Measurements from ENCODE around the gene PGAM4.
"Not testable (repeated sequence)": the region's sequence is repeated elsewhere in the genome, so short reads cannot be mapped to it uniquely, and the experiment has no call there.

PGAM4 gene

DNA sequence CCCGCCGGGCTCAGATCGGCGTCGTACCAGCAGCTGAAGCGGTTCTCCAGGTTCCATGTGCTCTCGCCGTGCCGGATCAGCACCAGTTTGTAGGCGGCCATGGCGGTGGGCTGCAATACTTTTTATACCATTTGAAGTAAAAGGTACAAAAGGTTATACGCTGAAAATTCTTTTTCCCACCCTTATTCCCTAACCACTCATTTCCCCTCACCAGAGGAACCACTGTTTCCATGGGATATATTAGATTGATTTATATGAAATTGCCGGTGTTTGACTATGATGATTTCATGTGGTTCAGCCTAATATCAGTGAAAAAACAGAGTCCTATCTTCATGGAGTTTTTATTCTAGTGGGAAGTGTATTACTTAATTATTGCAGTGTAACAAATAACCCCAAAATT is at the start of gene PGAM4:
Gene PGAM4, minus strand, starts transcription at position 101 of the 400 bp plus-strand sequence. Its CDS starts 0 bp downstream, at position 101.
- DNase-seq, result no peak

DNA sequence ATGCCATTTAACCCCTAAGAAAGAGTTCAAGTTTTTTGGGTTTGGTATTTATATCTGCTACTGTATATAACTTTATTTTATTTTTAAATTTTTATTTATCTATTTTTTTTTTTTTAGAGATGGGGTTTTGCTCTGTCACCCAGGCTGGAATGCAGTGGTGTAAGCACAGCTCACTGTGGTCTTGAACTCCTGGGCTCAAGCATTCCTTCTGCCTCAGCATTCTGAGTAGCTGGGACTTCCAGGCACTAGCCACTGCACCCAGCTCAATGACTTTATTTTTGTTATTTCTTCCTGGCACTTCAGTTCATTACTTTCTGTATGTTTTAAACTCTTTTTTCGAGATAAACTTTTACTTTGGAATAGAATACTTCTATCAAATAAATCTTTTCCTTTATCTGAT is 42.4 kb upstream of the PGAM4 start:
- DNase-seq, result no peak

DNA sequence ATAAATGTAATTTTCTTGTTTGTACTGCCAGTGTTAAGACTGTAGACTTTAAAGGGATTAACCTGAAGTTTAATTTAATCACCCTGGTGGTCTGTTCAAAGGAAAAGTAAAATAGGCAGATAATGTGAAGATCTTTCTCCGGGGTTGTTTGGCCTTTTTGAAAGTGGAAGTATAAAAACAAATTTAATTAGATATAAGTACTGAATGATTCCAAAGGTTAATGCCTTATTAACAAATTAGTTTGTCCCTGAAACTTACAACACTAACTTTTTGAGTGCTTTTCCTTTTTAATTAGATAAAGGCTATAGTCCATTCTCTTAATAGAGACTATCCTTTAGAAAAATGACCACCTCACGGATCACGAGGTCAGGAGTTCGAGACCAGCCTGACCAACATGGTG is 10.4 kb upstream of the PGAM4 start:
- DNase-seq, result no peak

DNA sequence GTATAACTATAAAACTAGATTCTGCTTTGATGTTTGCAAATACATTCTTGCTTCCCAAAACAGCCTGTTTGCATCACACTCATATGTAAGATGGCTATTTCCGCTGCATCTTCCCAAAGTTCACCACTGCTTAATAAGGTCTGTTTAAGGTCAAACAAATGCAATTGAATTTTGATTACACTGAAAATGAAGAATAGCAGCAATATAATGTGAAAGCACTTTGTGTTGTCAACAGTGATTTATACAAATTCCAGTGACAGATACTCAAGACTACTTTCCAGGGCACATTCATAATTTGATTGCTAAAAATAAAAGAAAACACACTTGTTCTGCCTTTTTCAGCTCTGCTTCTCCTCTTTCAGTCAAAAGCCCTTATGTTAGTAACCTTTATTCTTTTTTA is 8.1 kb upstream of the PGAM4 start:
- DNase-seq, result no peak

DNA sequence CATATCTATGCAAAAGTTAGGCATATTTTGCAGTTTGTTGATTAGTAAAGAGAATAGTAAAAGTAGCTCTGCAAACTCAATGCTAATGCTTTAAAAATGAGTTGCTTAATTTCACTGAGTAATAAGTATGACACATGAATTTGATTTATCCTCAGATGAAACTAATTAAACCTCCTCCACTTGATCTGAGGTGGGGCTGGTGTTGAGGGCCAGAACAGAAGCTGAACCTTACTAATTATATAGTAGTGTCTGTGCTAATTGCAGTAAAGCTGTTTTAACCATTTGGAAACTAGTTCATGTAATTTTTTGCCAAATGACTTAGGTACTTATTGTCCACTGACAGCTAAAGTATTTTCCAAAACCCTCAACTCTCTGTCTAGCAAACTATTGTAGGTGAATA is 7.7 kb upstream of the PGAM4 start:
- no peak for DNase-seq

DNA sequence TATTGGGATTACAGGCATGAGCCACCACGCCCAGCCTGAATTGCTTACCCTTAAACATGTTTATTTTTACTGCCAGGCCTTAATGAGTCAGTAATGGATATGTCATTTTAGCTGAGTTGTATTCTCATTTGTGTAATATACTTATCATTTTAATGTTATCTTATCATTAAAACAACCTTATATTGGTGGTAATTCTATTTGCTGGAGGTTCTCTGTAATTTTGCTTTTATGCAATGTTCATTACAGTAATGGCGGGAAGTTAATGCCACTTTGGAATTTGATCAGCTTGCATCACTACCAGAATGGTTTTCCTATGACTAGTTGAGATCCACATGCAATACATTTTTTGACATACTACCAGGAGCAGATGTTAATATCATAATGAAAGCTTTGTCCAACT is 6.3 kb upstream of the PGAM4 start:
- no peak for DNase-seq

DNA sequence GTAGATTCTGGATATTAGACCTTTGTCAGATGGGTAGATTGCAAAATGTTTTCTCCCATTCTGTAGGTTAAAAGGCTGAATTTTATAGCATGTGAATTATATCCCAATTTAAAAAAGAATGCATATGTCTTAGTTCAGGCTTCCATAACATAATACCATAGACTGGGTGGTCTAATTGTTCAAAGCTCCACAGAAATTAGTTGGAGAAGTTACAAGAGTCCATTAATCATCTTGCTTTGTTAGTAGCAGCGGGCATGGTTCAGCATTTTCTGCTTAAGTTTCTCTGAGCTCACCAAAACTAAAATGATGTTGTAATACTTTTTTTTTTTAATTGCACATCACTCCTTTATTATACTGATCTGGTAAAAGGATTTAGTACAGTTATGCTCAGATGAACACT is 1.8 kb downstream of the PGAM4 start:
- no peak for DNase-seq

DNA sequence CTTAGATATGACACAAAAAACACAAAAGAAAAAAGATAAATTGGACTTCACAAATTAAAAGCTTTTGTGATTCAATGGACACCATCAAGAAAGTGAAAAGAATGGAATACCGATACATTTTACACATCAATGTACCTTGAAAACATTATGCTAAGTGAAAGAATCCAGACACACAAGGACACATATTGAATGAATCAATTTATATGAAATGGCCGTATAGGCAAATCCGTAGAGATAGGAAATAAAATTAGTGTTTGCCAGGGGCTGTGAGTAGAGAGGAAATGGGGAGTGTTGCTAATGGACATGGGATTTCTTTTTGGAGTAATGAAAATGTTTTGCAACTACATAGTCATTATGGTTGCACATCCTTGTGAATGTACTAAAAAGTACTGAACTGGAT is 3.1 kb downstream of the PGAM4 start:
- DNase-seq, result no peak

DNA sequence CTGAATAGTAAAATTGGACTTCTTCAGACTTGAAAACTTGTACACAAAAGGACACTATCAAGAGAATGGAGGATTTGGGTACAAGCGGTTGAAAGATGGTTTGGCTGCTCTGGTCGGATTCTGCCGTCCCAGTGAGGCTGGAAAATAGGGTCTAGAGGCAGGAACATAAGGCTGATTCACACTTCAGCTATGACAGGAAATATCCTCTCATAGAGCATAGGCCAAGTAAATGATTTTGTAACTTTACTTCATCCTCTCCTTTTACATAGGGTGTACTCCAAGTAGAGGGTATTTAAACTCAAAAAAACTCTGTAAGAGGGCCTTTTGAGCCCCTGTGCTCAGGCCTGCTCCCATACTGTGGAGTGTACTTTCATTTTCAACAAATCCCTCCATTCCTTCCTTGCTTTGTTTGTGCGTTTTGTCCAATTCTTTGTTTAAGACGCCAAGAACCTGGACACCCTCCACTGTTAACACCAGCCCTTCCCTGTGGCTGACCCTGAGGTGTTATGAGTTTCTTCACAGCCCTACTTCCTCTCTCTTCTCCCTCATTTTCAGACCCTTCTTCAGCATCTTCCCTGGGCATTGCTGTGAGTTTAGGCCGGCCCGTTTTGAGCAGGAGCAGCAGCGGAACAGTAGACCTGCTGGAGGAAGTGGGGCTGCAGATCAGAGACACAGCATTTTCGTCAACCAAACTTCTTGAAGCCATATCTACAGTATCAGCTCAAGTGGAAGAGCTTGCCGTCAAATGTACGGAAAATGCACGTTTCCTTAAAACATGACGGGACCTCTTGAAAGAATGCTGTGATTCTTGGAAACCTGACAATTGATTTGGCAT is 7.2 kb downstream of the PGAM4 start:
- DNase-seq, result no peak

DNA sequence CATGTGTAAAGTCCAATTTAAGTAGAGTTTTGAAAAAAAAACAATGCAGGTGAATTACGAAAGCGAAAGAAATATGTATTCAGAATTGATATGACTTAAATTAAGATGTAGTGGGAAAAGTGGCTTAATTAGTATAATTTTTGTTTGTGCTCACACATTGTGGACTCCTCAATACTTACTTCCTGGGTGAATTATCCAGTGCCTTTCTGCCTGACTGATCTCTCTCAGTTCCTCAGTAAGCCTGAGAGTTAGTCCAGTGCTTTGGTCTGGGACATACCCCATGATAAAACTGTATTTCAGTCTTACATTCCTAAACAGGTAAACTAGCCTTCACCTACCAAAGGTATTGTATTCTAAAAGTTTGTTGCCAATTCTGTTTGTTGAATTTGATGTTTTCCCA is 8.4 kb downstream of the PGAM4 start:
- DNase-seq, result no peak

DNA sequence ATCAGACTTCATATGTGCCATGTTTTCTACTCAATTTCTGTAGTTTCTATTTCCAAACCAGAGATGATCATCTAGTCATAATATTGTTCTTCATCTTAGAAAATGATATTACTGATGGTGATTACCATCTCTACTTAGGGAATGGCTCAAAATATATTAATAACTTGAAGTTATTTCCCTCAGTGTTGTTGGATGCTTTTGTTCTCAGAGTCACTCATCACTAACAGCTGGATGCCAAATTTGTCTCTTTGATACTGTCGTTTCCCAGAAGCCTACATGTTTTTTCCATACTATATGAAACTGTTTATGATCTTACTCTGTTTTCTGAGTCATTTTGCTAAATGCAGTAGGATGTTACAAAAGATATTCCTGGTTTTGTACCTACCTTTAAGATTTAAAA is 8.9 kb downstream of the PGAM4 start:
- DNase-seq, result no peak

DNA sequence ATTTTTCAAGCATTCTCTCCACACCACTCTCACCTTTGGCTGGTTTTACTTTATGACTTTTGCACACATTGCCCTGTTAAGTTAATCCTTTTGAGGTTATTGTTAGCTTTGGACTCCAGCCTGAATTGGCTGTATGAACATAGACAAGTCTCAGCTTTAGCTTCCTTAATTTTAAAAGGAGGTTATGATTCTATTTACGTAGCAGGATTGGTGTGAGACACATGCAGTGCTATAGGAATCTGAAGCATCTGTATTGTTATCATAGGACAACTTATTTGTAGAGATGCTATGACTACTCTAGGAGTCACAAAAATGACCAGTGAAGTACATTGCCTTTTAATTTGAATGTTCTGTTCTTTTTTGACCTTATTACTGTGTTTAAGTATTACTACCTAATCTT is 15.7 kb downstream of the PGAM4 start:
- DNase-seq, result no peak

DNA sequence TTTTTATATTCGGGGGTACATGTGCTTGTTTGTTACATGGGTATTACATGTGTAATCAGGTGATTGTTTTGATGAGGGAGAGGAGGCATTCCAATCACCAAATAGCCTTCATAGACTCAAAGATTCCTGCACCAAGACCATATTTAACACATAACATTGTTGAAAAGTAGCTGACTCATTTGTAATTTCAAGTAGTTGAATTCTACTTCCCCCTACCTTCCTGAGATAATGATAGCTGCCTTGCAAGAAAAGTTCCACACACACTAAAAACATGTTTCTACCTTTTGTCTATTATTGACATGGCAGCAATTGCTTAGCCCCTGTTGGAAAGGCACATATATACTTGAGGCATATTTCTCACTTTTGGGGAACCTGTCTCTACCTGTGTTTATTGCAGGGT is 16.1 kb downstream of the PGAM4 start:
- DNase-seq, result no peak

DNA sequence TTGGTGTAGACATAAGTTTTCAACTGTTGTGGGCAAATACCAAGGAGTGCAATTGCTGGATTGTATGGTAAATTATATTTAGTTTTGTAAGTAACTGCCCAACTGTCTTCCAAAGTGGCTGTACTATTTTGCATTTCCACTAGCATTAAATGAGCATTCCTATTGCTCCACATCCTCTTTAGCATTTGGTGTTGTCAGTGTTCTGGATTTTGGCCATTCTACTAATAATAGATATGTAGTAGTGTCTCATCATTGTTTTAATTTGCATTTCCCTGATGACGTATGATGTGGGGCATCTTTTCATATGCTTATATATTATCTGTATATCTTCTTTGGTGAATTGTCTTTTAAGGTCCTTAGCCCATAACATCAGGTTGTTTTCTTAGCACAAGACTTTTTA is 17.3 kb downstream of the PGAM4 start:
- no peak for DNase-seq

DNA sequence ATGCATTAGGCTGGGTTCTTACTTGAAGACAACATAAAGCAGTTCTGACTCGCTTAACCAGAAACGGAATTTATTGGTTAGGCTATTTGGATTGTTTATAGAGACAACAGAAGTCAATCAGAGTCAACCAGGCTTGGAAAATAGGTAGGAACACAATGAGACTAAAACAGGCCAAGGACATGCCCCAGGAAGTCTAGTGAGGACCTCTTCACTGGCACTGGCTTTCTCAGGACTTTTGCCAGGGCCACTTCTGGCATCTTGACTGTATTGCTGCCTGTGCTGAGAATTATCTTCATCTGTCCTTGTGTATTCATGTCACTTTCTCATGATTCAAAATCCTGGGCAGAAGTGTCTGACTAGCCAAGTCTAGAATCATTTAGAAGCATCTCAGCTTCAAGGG is 19.6 kb downstream of the PGAM4 start:
- no peak for DNase-seq

DNA sequence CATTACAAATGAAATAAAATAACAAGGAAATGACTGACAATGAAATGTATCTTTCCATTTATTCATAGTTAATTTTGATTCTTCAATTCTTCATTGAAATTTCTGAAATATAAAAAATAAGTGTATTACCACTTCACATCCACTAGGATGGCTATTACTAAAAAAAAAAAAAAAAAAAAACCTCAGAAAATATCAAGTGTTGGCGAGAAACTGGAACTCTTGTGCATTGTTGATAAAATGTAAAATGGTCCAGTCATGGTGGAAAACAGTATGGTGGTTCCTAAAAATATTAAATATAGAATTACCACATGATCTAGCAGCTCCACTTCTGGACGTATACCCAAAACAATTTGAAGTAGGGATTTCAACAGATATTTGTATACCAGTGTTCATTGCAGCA is 22.9 kb downstream of the PGAM4 start:
- DNase-seq, result no peak

DNA sequence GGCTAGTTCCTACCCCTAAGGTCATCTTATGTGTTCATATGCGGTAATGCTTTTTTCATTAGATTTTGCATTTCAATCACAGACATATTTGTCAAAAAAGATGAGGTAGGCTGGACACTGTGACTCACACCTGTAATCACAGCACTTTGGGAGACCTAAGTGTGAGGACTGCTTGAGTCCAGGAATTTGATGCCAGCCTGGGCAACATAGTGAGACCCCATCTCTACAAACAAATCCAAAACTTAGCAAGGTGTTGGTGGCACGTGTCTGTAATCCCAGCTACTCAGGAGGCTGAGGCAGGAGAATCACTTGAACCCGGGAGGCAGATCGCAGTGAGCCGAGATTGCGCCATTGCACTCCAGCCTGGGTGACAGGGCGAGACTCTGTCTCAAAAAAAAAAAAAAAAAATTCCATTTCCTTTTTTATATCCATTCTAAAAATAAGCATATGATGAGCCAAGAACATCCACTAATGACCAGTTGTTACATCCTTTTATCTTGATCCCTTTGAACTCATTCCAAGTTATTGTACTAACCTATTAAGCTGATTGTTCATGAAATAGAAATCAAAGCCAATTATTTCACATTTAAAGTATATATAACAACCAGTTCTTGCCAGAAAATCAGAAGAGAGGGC is 23.4 kb downstream of the PGAM4 start:
- DNase-seq, result no peak

DNA sequence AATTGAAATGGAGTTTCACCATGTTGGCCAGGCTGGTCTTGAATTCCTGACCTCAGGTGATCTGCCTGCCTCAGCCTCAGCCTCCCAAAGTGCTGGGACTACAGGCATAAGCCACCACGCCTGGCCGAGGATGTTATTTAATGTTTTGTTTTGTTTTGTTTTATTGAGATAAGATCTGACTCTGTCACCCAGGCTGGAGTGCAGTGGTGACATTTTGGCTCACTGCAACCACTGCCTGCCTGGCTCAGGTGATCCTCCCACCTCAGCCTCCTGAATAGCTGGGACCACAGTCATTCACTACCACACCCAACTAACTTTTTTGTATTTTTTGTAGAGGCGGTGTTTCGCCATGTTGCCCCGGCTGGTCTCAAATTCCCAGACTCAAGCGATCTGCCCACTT is 24.4 kb downstream of the PGAM4 start:
- not testable (repeated sequence) for DNase-seq

DNA sequence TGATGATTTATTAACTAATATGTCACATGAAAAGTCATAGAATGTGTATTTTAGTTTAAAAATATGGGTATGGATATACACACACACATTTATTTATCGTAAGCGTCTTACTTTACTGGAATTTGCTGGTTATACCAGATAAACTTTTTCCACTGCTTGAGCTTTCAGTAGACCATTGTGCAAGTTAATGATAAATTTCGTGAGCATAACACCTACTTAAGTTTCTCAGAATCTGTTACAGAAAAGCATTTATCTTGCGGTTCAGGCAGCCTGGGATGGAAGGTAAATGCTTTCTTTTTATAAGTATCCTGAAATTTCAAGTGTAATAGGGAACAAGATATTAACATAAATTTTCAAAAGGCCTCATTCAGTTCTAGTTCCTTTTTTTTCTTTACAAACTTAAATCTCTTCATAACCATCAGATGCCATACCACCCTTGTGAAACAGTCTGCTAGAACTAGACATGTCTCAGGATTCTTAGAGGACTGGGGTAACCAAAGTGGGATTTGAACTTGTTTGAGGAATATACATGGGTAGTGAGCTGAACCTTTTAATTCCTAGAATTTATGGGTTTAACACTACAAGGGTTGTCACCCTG is 31.3 kb downstream of the PGAM4 start:
- DNase-seq, result no peak

DNA sequence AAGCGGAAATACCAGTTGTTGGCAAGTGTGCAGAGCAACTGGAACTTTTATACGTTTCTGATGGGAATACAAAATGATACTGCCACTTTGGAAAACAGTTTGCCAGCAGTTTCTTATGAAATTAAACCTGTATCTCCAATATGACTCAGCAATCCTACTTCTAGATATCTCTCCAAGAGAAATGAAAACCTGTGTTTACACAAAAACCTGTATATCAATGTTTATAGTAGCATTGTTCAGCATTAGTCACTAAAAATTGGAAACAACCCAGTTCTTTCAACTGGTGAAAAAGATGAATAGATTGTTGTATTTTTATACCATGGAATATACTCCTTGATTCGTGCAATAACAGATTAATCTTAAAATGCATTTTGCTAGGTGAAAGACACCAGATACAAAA is 32.1 kb downstream of the PGAM4 start:
- no peak for DNase-seq

DNA sequence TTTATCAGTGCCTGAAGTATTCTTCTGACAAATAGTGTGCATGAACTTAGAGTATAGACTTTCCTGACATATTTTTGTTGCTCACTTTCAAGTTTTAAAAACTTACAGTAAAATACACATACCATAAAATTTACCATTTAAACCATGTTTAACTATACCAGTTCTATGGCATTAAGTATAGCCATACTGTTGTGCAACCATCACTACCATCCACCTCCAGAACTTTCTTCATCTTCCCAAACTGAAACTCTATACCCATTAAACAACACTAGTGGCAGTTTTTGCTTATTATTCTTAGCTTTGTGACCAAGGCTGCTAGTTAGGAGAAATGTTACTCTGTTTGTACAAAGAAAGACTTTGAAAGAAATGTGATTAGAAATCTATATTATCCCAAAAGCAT is 33.1 kb downstream of the PGAM4 start:
- DNase-seq, result no peak

DNA sequence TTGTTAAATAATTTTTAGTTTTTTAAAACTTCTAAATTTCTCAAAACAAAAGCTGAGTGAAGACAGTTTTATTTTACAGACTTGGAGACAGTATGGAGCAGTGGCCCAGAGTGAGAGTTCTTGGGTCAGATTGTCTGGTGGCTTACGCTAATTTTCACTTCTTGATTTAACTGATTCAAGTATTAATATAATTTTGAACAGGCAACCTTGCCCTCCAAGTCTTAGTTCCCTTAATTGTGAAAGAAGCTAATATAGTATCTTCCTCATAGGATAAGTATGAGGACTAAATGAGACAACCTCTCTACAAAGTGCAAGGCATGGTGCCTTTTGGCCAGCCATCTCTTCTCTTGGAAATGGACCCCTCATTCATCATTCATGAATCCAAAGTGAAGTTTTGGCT is 33.6 kb downstream of the PGAM4 start:
- no peak for DNase-seq

DNA sequence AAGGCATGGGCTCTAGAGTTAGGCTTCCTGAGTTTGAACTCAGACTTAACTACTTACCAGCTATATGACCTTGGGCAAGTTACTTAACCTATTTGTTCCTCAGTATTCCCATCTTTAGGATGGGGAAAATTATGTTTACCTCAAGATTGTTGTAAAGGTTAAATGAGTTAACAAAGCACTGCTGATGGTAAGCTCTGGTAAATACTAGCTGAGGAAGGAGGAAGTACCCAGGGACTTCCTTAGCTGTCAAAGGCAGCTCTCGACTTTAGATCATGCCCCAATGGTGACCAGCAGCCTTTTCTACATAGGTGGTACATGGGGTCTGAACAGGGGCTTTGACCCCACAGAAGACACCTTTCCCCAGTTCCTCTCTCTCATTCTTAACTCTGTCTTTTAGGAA is 38.9 kb downstream of the PGAM4 start:
- no peak for DNase-seq
